Daoy (cell line): Measurements from ENCODE around the gene IKZF2. TPM values are rescaled to one million over a fixed set of nuclear protein-coding genes. Genes with fewer than 3 reads are reported as not detected.

ENCODE experiments used
- DNase-seq: peaks from one replicate; pipeline ENCODE4 v3.0.0-alpha.2; 2015; ENCODE audit warnings: low read depth
- total RNA-seq: library from RNA; depleted of rRNA; stranded (reverse); fragments of >200 nt; shearing (Covaris generic); gene quantifications from 2 replicates; pipeline ENCODE4 v1.2.3, GENCODE V29; 2014

The IKZF2 gene
- total RNA-seq, 1 experiment from 2014 or later: 1.4 TPM

DNA sequence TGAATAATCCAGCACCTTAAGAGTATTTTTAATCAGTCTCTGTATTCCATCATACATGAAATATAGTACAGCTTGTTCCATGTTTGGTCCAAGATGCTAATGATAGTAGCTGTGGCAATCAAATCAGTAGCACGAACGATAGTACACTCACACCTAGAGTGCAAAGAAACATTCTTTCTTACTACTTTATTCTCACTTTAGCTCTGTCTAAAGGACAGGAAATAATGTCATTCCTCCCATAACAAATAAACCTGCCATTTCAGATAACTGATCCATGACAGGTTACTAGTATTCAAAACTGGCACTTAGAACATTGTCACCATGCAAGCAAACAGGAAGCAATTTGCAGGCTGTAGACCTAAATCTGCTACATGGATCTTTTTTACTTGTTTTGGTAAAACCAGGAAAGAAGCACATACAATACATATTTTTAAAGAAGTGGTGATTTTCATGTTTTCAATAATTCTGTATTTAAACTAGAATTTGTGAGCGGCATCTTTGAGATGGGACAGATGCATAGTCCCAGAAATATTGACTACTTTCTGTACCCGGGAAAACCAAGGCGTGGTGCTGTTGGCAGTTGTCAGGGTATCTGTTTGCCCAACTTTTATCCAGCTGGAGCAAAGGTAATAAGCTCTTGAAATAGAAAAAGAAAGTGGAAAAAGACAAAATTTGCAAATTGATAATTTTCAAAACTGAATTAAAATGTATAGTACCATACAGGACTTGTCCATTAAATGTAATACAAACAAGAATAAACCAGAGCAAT lies 49.5 kb downstream of the IKZF2 start:
- DNase-seq: no peak

DNA sequence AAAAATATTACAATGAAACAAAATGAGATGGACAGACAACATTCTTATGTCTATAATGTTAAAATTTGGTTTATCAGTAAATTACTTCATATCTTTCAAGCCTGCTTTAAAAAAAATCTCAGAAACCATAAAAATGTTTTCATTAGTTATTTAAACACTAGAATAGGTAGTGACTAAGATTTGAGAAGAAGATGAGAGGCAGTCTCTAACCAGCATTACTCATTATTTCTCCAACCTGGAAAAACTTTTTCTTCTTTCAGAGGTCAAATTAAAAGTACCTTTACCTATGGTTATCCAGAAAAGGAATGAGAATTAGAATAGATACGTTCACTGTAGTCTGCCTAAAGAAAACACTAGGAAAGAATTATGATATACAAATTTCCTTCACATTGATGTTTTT lies 50.3 kb downstream of the IKZF2 start:
- DNase-seq: no peak

DNA sequence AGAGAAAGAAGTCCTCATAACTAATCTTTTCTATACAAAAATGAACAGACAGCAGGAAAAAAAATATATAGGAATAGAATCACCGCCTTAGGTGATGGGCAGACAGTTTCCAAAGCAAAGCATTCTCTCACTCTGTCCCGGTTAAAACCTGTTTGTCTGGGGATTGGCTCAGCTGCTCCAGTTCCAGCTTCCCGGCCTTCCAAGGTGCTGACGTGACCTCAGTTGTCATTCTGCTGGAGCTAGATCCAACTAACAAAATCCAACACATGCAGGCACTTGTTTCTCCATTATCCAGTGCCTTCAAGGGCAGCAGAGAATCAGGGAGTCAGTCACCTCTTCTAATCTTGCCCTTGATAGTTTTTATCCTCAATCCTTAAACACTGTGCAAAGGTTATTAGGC lies 52.8 kb downstream of the IKZF2 start:
- DNase-seq: no peak

DNA sequence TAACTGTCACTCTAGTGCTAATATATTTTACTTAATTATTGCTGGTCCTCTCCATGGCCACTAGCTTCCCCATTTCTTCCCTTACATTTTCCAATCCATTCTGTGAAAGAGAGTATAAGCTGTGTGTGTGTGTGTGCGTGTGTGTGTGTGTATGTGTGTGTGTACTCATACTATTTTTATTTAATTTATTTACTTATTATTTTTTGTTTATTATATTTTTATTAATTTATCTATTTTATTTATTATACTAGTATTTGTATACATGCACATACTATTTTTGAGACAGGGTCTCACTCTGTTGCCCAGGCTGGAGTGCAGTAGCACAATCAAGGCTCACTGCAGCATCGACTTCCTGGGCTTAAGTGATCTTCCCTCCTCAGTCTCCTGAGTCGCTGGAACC lies 59.6 kb downstream of the IKZF2 start:
- no peak for DNase-seq

DNA sequence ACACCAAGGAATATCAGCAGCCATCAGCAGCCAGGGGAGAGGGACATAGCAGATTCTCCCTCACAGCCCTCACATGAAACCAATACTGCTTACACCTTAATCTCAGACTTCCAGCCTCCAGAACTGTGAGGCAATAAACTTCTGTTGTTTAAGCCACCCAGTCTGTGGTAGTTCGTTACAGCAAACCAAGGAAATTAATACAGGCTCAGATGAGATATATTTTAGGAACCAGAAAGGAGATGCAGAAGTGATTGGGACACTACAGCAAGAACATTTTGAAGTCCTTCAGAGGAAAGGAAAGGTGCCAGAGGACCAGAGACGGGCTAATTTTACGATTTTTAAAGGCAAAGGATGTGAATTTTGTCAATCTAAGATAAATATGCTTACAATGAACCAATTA lies 60.6 kb downstream of the IKZF2 start:
- DNase-seq: no peak

DNA sequence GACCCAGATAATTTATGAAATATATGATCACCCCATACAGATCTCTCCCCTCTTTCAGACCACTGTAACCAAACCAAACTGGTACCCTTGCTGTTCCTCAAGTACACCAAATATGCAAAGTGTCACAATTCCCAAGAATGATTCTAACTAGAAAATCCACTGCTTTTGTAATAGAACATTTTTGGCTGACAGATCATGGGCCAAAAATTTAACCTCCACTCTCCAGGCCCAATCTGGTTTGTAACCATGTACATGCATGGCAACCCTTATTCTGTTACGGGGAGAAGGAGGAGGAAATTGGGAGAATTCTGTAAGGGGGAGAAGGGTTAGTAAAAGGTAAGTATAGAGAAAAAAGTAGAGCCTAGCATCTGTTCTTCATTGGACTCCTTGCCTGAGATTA lies 62.0 kb downstream of the IKZF2 start:
- DNase-seq: no peak

DNA sequence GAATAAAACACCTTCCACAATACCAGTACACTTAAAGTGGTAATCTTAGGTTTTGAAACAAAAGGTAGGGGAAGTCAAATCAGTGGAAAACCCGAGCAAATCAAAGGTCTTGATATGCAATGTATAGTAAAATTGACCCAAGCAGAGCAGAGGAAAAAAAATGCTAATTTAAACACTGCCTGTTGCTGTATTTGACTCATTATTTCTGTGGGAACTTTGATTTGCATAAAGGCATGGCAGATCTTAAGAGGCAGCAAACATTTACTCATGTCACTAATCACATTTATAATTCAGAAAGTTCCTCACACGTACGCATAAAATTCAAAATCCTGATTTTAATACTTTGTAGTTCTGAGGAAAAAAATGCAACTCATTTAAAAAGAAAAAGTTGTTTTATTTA lies 64.4 kb downstream of the IKZF2 start:
- DNase-seq: no peak

DNA sequence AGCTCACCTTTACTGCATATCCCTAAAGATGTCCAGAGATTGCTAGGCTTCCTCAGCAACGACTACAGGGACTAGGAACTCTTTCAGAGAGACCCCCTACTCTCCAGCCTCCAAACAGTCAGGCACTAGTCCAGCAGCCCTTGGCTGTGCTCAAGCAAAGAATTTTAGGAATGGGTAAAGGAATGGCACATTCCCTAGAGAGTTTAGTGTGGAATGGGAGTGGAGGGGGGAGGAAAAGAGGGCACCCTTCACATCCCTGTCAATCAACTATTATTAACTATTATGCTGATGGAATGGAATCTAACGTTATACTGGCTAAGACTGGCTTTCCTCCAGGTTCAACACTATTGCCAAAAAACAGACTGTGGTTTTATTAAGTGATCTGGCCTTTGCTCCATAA lies 64.8 kb downstream of the IKZF2 start:
- DNase-seq: no peak

DNA sequence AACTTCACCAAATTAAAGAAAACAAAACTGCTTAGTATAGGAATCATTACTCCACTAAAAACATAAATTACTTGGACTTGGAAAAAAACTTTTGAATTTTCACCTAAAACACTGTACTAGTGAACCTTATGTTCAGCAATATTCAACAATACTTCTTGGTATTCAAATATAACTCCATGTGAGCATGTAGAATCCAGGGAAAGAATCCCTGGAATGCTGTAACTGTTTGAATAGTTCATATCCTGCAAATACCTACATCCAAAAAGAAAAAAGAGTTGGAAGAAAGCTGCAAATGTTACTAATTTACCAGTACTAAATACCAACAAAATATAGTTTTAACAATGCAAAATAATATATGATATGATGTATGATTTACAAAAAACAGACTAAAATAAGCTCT lies 65.4 kb downstream of the IKZF2 start:
- DNase-seq: no peak

DNA sequence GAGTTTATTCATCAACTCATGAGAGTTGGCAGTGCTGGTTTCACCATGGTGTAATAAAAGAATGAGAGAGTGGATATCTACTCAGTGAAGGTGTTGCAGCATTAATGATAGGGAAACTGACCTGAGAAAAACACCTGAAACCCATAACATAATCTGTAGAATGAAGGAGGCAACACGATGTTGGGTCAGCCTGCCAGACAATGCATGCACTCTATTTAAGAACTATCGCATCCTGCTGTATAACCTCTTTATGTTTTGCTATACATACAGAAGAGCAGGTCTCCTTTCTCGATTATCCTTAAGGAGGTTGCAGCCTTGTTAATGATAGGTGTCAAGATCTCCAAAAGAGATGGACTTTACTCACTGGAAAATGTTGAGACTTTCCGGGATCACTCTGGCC lies 65.9 kb downstream of the IKZF2 start:
- DNase-seq: no peak

DNA sequence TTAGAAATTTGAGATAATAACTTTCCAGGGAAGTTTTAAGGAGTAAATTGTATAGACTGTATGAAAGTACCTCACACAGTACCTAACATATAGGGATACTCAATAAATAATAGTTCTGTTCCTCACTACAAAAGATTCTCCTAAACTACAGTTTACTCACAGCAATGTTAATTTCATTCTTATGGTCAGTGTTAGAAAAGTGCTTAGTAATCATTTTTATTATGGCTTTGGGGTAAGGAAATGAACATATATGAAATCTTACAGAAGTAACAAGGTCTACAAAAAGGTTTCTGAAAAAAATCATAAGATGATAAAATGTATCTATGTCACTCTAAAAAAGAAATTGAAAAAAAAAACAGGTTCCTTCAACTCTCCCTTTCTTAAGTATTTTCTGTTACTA lies 67.2 kb downstream of the IKZF2 start:
- DNase-seq: no peak

DNA sequence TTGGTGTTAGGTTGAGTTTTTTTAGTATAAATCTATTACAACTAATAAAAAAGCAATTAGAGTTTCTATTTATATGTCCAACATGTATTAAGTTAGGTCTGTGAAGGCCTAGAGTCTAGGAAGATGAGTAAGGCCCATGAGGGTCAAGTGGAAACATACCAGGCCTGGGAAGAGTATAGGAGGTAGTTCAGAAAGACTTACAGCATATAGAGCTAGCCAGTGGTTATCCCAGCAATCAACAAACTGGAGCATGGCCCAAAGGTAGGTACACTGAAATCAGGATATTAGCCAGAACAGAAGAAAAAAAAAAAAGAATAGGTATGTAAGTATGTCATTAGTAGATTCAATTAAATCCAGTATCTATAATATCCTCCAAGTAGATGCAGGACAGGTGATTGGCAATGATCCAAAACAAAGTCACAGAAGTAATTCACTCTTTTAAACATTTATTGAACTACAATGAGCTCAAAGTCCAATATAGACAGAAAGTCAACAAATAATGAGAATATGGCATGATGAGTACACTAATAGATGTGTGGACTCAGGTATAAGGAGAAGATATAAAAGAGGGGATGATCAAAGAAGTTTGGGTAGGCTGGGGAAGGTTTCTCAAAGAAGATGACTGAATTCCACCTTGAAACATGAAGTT lies 70.3 kb downstream of the IKZF2 start:
- no peak for DNase-seq

DNA sequence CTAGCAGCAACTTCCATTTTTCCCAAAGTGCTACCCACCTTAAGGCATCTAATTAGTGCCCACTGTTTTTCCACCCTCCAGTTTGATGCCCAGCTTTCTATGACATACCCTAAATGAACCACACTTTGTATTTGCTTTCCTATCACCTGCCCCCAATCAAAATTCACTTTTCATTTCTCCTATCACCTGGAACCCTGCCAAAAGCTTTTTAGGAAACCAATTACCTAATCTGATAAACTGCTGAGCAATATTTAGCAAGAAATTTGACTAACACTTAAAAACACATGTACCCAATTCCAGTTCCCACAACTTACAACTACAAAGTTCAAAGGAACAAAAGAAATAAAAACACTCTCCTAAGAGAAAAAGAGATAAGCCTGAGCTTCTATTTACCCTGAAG lies 71.7 kb downstream of the IKZF2 start:
- DNase-seq: no peak

DNA sequence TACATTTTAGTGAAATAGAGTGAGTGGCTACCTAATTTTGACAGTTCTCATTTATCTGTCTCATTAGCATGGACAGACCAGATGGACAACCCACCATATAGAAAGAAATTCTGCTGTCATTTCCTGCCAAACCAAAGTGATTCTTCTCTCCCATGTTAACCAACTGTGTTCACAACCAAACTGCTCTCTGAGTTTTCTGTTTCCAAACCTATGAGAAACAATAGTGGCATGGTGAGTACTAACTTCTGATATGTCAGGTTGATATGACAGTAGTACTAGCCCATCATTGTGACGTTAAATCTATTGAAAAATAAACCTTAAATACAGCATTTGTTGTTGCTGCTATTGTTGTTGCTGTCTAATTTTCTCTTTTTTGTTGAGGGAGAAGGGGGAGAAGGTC lies 72.7 kb downstream of the IKZF2 start:
- no peak for DNase-seq

DNA sequence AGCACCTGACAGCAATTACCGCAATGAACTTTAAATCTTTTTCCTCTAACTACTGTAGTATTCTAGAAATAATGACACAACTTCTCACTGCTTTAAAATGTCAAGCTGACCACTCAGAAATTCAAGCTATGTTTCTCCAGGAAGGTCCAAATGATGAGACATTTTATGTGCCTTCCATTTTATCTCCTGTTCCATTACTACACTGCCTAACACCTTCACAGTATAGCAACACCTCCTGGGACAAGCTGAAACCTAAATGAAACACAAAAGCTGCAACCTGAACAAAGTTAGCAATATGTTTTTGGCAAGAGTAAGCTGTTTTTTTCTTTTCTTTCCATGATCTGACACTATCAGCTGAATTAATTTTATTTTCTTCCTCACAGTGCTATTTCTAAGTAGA lies 81.9 kb downstream of the IKZF2 start:
- no peak for DNase-seq

DNA sequence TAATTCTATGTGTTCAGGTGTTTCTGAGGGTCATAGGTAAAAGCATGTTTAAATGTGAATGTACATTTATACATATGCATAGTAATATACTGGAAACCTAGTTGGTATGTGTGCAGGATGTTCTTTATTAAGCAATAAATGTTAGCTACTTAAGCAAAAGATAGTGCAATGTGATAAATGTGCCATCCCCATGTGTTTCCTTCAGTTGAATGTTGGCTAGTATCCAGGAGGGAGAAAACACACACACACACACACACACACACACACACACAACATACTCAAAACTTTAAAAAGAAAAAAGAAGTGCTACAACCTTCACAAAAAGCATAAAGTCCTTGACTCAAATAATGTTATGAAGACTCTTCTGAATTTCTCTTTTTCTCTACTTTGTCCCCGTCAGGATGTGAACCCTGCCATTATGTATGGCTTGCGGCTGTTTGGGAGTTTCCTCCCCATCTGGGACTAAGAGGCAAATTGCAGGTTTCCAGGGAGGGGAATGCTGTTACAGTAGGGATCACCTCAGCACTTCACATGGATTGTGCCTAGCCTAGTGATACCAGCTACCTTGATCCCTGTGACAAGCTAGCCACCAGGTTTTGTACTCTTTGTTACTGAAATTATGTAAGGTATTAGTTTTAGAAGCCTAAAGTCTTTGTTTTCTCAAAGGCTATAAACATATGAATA lies 82.6 kb downstream of the IKZF2 start:
- no peak for DNase-seq

DNA sequence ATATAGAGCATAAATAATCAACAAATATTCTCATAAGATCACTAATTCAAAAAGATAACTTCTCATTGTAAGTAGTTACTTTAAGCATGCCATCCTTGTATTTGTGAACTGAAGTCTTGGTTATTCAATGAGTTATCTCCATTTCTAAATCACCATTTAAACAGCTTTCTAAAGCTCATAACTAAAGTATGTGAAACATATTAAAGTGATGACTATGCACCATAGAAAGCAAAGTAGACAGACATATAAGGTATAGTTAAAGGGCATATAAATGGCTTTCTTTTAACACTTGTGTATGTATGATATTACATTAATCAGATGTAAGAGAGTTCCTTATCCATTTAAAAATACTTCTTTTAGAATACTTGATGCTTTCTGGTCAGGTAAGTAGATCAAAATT lies 83.5 kb downstream of the IKZF2 start:
- no peak for DNase-seq

DNA sequence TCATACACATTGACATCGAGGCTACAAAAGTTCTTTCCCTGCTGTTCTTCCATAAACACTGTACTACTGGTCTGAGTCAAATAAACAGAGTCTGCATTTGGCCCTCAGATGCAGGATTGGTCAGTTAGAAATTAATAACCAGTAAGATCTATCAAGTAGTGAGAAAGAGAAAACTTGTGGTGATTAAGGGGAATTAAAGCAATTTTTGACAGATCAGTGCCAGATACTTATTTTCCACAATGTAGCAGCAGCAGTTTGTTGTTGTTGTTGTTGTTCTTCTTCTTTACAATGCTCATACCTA lies 85.0 kb downstream of the IKZF2 start:
- DNase-seq: no peak

DNA sequence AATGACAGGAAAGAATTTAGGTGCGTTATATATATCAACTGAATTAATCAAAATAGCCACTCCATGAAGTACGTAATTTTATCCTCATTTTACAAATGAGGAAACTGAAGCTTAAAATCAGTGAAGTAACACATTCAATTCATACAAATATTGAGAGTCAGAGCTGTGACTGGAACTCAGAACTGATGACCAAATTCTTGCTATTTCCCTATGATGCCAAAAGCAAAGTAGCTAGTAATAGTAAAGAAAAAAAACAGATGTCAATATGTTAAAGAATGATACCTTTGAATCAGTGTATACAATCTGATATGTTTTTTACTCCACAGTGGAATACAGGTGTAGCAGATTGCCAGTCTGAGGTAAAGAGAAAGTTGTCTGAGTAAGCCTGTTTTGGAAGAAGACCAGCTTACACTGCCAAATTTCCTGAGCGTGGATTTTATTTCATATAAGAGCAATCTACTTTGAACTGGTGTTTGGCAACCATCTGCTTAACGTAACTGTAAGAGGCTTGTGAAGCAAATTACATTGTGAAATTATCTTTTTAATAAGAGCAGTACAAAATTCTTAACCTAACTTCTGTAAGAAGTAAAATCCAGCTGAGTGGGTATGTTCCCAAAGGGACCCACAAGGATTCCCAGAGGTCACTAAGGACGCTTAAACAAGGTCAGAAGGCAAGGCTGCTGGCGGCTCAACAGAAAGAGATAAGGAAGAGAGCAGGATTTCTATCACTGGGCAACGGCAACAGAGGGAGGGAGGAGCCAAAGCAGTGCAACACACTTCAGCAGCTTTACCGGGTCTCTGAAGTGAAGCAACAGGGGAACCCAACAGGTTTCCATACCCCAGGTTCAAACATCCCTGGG lies 85.6 kb downstream of the IKZF2 start:
- peak; percentile 2 for DNase-seq

DNA sequence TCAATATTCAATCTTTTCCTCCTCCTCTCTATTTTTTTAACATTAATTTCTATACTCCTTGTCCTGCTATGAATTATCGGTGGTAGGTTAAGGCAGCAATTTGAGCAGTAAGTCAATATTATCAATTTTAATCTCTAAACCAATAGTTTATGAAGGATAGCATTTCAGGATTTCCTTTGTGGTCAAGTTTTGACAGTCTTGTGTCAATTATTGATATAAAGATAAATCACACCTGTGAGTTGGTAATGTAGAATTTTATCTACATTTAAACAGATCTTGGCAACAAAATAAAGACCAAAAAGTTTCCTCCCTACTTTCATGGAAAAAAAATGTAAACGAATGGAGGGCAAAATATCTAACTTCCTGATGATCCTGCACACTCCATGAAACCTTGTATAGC lies 87.3 kb downstream of the IKZF2 start:
- no peak for DNase-seq

DNA sequence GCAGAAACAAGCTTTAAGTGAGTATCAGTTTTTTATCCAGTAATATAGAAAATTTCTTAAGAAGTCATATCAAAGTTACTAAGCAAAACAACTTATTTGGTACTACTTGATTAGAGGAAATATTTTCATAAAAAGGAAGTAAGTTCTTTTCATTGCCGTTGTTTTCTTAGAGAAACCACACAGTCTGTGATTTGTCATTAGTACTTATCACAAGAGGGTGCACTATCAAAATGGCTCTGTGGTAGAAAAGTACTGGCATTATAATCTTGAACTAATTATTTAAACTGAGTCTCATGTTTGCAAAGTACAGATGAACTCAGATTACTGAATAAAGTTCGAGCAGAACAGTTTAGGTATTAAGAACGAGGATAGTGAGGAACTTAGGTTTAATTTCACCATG lies 93.4 kb downstream of the IKZF2 start:
- no peak for DNase-seq

DNA sequence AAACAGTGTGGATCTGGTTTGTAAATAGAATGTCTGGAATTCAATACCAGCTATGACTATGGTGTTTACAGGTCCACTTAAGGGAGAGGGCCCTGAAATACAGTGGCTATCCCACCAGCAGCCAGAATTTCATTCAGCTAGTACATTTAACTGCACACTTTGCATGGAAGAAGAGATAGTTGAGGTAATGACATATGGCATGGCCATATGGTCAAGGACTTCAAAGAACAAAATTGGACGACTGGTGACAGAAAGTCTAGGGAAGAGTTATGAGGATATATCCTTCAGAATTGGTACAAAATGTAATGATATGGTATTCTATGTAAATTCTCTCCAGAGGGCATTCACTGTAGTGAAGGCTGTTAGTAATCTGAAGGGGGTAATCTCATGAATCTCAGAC lies 105.0 kb downstream of the IKZF2 start:
- DNase-seq: no peak

DNA sequence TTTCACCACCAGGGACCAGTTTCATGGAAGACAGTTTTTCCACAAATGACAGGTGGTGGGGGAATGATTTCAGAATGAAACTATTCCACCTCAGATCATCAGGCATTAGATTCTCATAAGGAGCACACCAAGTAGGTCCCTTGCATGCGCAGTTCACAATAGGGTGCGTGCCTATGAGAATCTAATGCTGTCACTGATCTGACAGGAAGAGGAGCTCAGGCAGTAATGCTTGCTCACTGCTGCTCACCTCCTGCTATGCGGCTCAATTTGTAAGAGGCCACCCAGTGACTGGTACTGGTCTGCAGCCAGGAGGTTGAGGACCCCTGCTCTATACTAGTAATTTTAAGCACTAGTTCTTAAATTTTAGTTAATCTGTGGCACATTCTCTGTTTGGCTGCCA lies 107.8 kb downstream of the IKZF2 start:
- no peak for DNase-seq
